Measurements from ENCODE around the gene RAPGEF3.

- TF ChIP-seq CTCF (conservative IDR thresholded peaks at IDR 0.05 in 1 of 2, IDR thresholded peaks at IDR 0.05 in 1 of 2; ENCODE audit: extremely low read depth in 1 of 2, insufficient read depth in 1 of 2, low read depth in 1 of 2, low read length in 2 of 2), result no peak
- TF ChIP-seq EZH2 (IDR thresholded peaks at IDR 0.05; ENCODE audit: borderline replicate concordance, low read length), result no peak
These were observed 27.4 kb upstream of the RAPGEF3 start for GRCh38 chr12:47785887-47786661.
